B cell (primary cell): ENCODE measurements around the gene TNFAIP1. TPM values are rescaled to one million over a fixed set of nuclear protein-coding genes. Genes with fewer than 3 reads are reported as not detected.
A peak's percentile ranks its signal among the peaks of the same experiment; 100 is the strongest.

Experiments used
- ATAC-seq: fragments of 200-7000 bp; cut with Tn5 transposase; one replicate; pipeline ENCODE4 v1.10.0; 2021; ENCODE audit warnings: low read depth, mild to moderate bottlenecking, moderate number of reproducible peaks, moderate library complexity
- CTCF ChIA-PET: fragments of 350-600 bp; sonication (Branson Sonifier 250); formaldehyde crosslinking; loops from one replicate; lab custom pipeline; 2021; ENCODE audit warnings: antibody characterized with exemption, inconsistent platforms; lab: Charles Lee
- POLR2A ChIA-PET: fragments of 350-600 bp; sonication (Branson Sonifier 250); formaldehyde crosslinking; loops from one replicate; lab custom pipeline; 2021; ENCODE audit warnings: antibody characterized with exemption; lab: Charles Lee
- DNase-seq: peaks from one replicate; pipeline ENCODE4 v3.0.0; 2013
- H2AFZ ChIP-seq: 2 replicates; pipeline ENCODE4 v1.6.1; 2012; ENCODE audit warnings: mild to moderate bottlenecking, low read depth, low read length; ENCODE audit not compliant: insufficient read depth, poor library complexity, severe bottlenecking
- H3K27ac ChIP-seq, 2 donors: 1 replicate in 1 of 2; 2 replicates in 1 of 2; pipeline ENCODE4 v1.5.1; 2012 to 2013; ENCODE audit warnings: low read length in 2 of 2, mild to moderate bottlenecking in 2 of 2, moderate library complexity in 1 of 2
- H3K27me3 ChIP-seq, 4 experiments: fragments of 200-600 bp in 1 of 4; sonication (generic) in 1 of 4; replicated peaks in 1 of 4; 1 replicate in 2 of 4; 2 replicates in 2 of 4; pipeline versions ENCODE4 v1.6.1 to v1.7.0; 2013 to 2016; ENCODE audit warnings: low read length in 3 of 4, mild to moderate bottlenecking in 2 of 4, mixed read lengths in 1 of 4, moderate library complexity in 1 of 4; ENCODE audit not compliant: insufficient read depth in 4 of 4, control insufficient read depth in 3 of 4; ENCODE audit errors: control extremely low read depth in 1 of 4
- H3K36me3 ChIP-seq, 2 experiments: replicated peaks in 1 of 2; 1 replicate in 1 of 2; 2 replicates in 1 of 2; pipeline versions ENCODE4 v1.6.1 to v1.7.1; 2013; ENCODE audit warnings: low read length in 1 of 2; ENCODE audit not compliant: insufficient read depth in 2 of 2, control insufficient read depth in 1 of 2; ENCODE audit errors: control extremely low read depth in 1 of 2, extremely low read depth in 1 of 2
- H3K4me1 ChIP-seq, 2 donors: fragments of 200-600 bp in 1 of 2; sonication (generic) in 1 of 2; 1 replicate in 1 of 2; 2 replicates in 1 of 2; pipeline versions ENCODE4 v1.5.1 to v1.6.1; 2013 to 2017; ENCODE audit warnings: low read length in 2 of 2; ENCODE audit not compliant: control insufficient read depth in 2 of 2, insufficient read depth in 2 of 2
- H3K4me2 ChIP-seq: replicated peaks from 2 replicates; pipeline ENCODE3; 2012; ENCODE audit warnings: mild to moderate bottlenecking, low read depth, low read length; ENCODE audit not compliant: poor library complexity, severe bottlenecking
- H3K4me3 ChIP-seq, 5 experiments: fragments of 200-600 bp in 1 of 5; sonication (generic) in 1 of 5; 1 replicate in 3 of 5; 2 replicates in 2 of 5; pipeline versions ENCODE4 v1.5.1 to v1.7.0; 2011 to 2016; ENCODE audit warnings: low read length in 4 of 5, mild to moderate bottlenecking in 4 of 5, low read depth in 2 of 5, control low read depth in 1 of 5, moderate library complexity in 1 of 5; ENCODE audit not compliant: insufficient read depth in 1 of 5; ENCODE audit errors: control extremely low read depth in 1 of 5, extremely low read depth in 1 of 5
- H3K79me2 ChIP-seq: fragments of 200-600 bp; sonication (generic); one replicate; pipeline ENCODE4 v1.6.0; 2016; ENCODE audit warnings: low read length; ENCODE audit not compliant: control insufficient read depth, insufficient read depth
- H3K9ac ChIP-seq: fragments of 200-600 bp; sonication (generic); 2 replicates; pipeline ENCODE4 v1.6.1; 2017; ENCODE audit warnings: mild to moderate bottlenecking, low read length, moderate library complexity
- H3K9me3 ChIP-seq, 3 donors: one replicate each; pipeline versions ENCODE4 v1.6.1 to v1.7.1; 2013; ENCODE audit warnings: low read length in 2 of 3; ENCODE audit not compliant: control insufficient read depth in 2 of 3, insufficient read depth in 1 of 3; ENCODE audit errors: control extremely low read depth in 1 of 3
- H4K20me1 ChIP-seq: 2 replicates; pipeline ENCODE4 v1.6.0; 2012; ENCODE audit warnings: mild to moderate bottlenecking, low read length; ENCODE audit not compliant: insufficient read depth, control insufficient read depth, poor library complexity, severe bottlenecking
- H3K27ac Mint-ChIP-seq: one replicate; pipeline ENCODE4 v1.8.0; 2021; ENCODE audit warnings: mixed read lengths
- H3K27me3 Mint-ChIP-seq: one replicate; pipeline ENCODE4 v1.8.0; 2021; ENCODE audit warnings: mixed read lengths
- H3K4me1 Mint-ChIP-seq: one replicate; pipeline ENCODE4 v1.8.0; 2021; ENCODE audit warnings: mixed read lengths
- H3K4me3 Mint-ChIP-seq: one replicate; pipeline ENCODE4 v1.8.0; 2021; ENCODE audit warnings: mixed read lengths
- H3K9me3 Mint-ChIP-seq: one replicate; pipeline ENCODE4 v1.8.0; 2022; ENCODE audit warnings: mixed read lengths; ENCODE audit not compliant: insufficient read depth
- EZH2 ChIP-seq: IDR thresholded peaks from 2 replicates; pipeline ENCODE4 v1.6.1; 2012; ENCODE audit warnings: borderline replicate concordance, low read depth, mild to moderate bottlenecking, moderate library complexity, low read length; ENCODE audit not compliant: insufficient read depth, poor library complexity, severe bottlenecking
- WGBS: methylation state at CpG from one replicate; pipeline ENCODE4 v1.1.5; 2013; ENCODE audit warnings: missing lambda C conversion rate; ENCODE audit not compliant: insufficient coverage; 5-methylcytosine and 5-hydroxymethylcytosine counted together
- intact Hi-C: fragments of 100-400 bp; cut with micrococcal nuclease; formaldehyde crosslinking; loops from one replicate; pipeline ENCODE4 v1.10.0; 2022
- polyA plus RNA-seq: library from polyadenylated mRNA; depleted of rRNA; stranded (reverse); fragments of >200 nt; gene quantifications from 2 replicates; pipeline ENCODE4 v1.2.3, GENCODE V29; 2012
- total RNA-seq, 2 donors: library from RNA; stranded (reverse); fragments of 120-200 nt in 1 of 2; gene quantifications; 1 replicate in 1 of 2; 2 replicates in 1 of 2; pipeline versions ENCODE4 v1.2.3 to v1.2.4, GENCODE V29; 2013 to 2022
- TF ChIP-seq, protein P1 (sequence below): fragments of 200-600 bp; IDR thresholded peaks from one replicate; pipeline ENCODE4 v1.8.0; 2022; ENCODE audit warnings: antibody characterized with exemption, mild to moderate bottlenecking

TNFAIP1 gene
- total and polyA plus RNA-seq, 2 donors (not counting 1 experiment from before 2014, with no cell fraction given): 10.7 to 20.4 TPM

DNA sequence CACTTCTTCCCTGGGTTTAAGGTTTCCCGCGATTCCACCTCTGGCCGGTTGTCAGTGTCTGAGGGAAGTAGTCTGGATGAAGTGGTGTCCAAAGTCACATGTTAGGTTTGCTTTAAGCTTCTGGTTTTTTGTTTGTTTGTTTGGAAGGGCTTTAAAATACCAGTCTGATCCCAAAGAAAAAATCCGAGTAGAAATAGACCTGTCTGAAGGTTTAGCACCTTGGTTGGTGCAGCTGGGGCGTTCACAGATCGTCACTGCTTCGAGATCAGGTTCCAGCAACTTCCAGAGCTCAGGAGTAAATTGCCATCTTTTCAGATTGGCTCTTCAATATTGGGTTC lies 16.0 kb upstream of the TNFAIP1 start:
- Mint-ChIP-seq H3K27me3 (no peaks in the 10 kb centered on the region), H3K27ac (peak overlapping the region; percentile 88), H3K4me1 (peaks cover 24% of the 10 kb centered on the region), H3K4me3 (peak overlapping the region; percentile 88), H3K9me3 (no peaks in the 10 kb centered on the region)
- no peak for DNase-seq
- Histone ChIP-seq H3K9me3 (no peaks in the 10 kb centered on the region), H3K36me3 (no peaks in the 10 kb centered on the region), H3K4me1 (peaks cover 13 to 22% of the 10 kb centered on the region in 2 donors), H3K9ac (peak overlapping the region; percentile 78), H3K27me3 (no peaks in the 10 kb centered on the region), H2AFZ (peak overlapping the region; percentile 83), H3K4me2 (peak overlapping the region; percentile 88), H3K79me2 (no peaks in the 10 kb centered on the region), H3K27ac (peak overlapping the region in 1 of 2 donors; percentile 37), H3K4me3 (peak overlapping the region; percentile 44 to 83 (median 67)), H4K20me1 (no peaks in the 10 kb centered on the region)
- WGBS: 10% methylated on average over 5 of the region's 7 CpGs
- intact Hi-C loops: loop anchor here (1.0 to 5.0 kb wide), 5 partner anchors 16 to 279 kb away; partner anchors contain the start of genes IFT20, POLDIP2, SARM1 and TNFAIP1
- POLR2A ChIA-PET: interaction anchor here (0.7 to 2.1 kb wide), 2 partner anchors 16 to 38 kb away, joined by 3 to 6 read pairs; partner anchors contain the start of genes IFT20, POLDIP2 and TNFAIP1
- TF ChIP-seq, protein P1, sequence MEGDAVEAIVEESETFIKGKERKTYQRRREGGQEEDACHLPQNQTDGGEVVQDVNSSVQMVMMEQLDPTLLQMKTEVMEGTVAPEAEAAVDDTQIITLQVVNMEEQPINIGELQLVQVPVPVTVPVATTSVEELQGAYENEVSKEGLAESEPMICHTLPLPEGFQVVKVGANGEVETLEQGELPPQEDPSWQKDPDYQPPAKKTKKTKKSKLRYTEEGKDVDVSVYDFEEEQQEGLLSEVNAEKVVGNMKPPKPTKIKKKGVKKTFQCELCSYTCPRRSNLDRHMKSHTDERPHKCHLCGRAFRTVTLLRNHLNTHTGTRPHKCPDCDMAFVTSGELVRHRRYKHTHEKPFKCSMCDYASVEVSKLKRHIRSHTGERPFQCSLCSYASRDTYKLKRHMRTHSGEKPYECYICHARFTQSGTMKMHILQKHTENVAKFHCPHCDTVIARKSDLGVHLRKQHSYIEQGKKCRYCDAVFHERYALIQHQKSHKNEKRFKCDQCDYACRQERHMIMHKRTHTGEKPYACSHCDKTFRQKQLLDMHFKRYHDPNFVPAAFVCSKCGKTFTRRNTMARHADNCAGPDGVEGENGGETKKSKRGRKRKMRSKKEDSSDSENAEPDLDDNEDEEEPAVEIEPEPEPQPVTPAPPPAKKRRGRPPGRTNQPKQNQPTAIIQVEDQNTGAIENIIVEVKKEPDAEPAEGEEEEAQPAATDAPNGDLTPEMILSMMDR: no peak
- no peak for TF ChIP-seq EZH2
- ATAC-seq: no peak
- CTCF ChIA-PET: interaction anchor here (0.7 to 2.1 kb wide), 3 partner anchors 16 to 97 kb away, joined by 3 to 10 read pairs (median 7); partner anchors contain the start of genes IFT20 and TNFAIP1

DNA sequence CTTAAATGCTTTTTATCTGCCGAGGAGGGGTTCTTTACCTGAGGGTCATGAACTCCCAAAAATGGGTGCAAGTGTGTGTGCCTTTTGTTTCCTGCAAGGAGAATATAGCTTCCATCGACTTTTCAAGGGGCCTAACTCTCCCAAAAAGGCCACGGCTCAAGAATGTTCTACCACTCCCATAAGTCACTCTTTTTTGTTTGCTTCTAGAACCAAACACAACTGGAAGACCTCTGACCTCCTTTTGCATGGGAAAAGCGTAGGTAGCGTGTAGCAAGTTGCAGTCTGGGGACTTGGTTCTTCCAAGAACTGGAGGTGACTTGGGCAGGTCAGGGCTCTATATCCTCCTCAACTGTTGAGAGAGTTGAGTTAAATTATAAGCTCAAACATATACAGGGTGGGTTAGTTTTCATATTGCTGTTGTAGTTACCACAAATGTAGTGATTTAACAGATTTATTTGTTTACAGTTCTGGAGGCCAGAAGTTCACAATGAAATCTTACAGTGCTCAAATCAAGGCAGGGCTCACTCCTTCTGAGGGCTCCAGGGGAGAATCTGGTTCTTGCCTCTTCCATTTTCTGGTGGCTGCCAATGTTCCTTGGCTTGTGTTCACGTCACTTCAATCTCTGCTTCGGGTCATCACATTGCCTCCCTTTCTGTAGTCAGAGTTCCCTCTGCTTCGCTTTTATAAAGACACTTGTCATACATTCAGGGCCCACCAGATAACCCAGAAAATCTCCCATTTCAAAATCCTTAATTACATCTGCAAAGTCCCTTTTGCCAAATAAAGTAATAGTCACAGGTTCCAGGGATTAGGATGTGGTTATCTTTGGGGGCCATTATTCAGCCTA lies 15.1 kb upstream of the TNFAIP1 start:
- peak overlapping the region; percentile 78 for H3K9ac ChIP-seq

More for the DNA sequence above, 15.1 kb upstream of the TNFAIP1 start:
- Histone ChIP-seq H3K79me2 (no peaks in the 10 kb centered on the region), H3K4me1 (peaks cover 13 to 22% of the 10 kb centered on the region in 2 donors), H3K36me3 (no peaks in the 10 kb centered on the region), H3K27me3 (no peaks in the 10 kb centered on the region), H3K4me3 (no peak overlapping the region), H2AFZ (peak overlapping the region; percentile 83), H3K27ac (no peak overlapping the region), H4K20me1 (no peaks in the 10 kb centered on the region), H3K9me3 (no peaks in the 10 kb centered on the region), H3K4me2 (peak overlapping the region; percentile 88)
- no peak overlapping the region for H3K27ac Mint-ChIP-seq
- no peaks in the 10 kb centered on the region for H3K9me3 Mint-ChIP-seq
- peaks cover 27% of the 10 kb centered on the region for H3K4me1 Mint-ChIP-seq
- no peak for ATAC-seq
- intact Hi-C loops: no loop called here
- H3K4me3 Mint-ChIP-seq: peak overlapping the region; percentile 88
- no peak for DNase-seq
- TF ChIP-seq, protein P1: no peak
- TF ChIP-seq EZH2: no peak
- H3K27me3 Mint-ChIP-seq: no peaks in the 10 kb centered on the region
- ChIA-PET CTCF (interaction anchor here (2.1 kb wide), 2 partner anchors 15 to 96 kb away, joined by 7 to 10 read pairs; partner anchors contain the start of genes IFT20 and TNFAIP1), POLR2A (no interaction called here)
- WGBS: 82% methylated on average over 5 of the region's 8 CpGs
